ENCODE measurements around the gene TOPORS. TPM values are rescaled to one million over a fixed set of nuclear protein-coding genes. Genes with fewer than 3 reads are reported as not detected.
"Not testable (repeated sequence)": the region's sequence is repeated elsewhere in the genome, so short reads cannot be mapped to it uniquely, and the experiment has no call there.

The TOPORS gene
- total RNA-seq, 1 donor from 2014 or later = 59.1 TPM

DNA sequence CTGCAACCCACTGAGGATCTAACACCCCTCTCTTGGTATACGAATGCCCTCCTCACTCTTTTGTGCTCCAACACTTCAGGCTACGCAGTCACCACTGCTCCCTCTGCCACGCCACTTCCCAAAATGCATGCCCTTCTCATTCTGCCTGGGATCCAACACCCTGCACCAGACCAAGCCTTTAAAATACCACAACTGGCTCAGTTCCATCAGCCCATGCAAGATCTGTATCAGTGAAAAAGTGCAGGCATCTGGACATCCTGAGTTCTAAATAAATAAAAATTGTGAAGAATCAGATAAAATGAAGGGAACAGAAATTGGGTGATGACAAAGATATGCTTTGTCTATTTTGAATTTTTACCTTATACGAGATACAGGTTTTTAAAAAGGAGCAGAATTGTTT, 17.9 kb upstream of the TOPORS start:
- FAIRE-seq = no peak

GRCh38 chr9:32566770-32567169, 14.4 kb upstream of the TOPORS start:
- no peak for FAIRE-seq
- DNase-seq (ENCODE audit: low spot score in 2 of 2) = no peak

More for the DNA sequence above, 17.9 kb upstream of the TOPORS start:
- no peak for DNase-seq (ENCODE audit: low spot score in 2 of 2)

- FAIRE-seq (no peak), DNase-seq (ENCODE audit: low spot score in 2 of 2) (no peak)
Observed at GRCh38 chr9:32565967-32566366, 13.6 kb upstream of the TOPORS start.

DNA sequence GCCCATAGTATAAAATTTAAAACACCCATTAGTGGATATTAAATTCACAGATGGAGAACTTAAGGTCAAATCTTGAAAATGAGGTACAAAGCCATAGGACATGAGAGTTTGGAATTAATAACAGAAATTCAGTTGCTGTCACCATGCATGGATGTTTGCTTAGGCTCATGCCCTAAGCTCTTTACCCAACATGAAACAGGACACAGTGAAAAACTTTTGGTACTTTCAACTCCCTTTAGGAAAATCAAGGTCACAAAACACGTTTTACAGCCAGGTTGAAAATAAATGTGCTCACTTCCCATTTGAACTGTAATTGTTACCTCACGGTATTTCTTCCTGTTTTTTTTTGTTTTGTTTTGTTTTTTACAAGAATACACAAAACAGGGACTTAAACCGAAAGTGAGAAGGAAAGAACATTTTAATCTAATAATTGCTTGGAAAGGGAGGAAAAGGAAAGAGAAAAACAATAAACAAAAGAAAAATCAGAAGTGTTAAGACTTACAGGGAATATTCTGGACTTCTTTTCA, 6.1 kb upstream of the TOPORS start:
- no peak for DNase-seq (ENCODE audit: low spot score in 2 of 2)
- no peak for FAIRE-seq

- DNase-seq (ENCODE audit: low spot score in 2 of 2) (no peak), FAIRE-seq (no peak)
Observed at GRCh38 chr9:32554591-32554990, 2.2 kb upstream of the TOPORS start.

GRCh38 chr9:32554107-32554506, 1.7 kb upstream of the TOPORS start:
- DNase-seq (ENCODE audit: low spot score in 2 of 2) (no peak), FAIRE-seq (no peak)

GRCh38 chr9:32551276-32552051, 922 bp downstream of the TOPORS start:
- FAIRE-seq = no peak
- DNase-seq (ENCODE audit: low spot score in 2 of 2) = peak; percentile 18 to 39

- FAIRE-seq (no peak), DNase-seq (ENCODE audit: low spot score in 2 of 2) (peak; percentile 94 to 95)
Observed at GRCh38 chr9:32550562-32551275, 1.7 kb downstream of the TOPORS start.

DNA sequence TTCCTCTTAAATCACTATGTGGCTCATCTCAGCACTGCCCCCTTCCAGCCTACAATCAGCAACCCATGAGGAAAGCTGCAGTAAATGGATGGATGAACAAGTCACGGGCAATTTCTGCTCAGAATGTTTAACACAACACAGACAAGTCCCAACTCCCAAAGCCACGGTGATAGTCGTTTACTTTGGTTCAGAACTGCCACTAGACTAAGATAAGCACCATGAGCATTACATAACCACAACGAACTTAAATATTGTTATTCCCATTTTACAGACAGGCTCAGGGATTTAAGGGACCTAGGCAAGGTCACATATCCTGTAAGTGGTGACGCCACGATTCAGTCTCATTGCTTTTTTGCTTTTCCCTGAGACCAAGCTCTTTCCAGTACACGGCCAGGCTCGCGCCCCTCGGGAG, 2.2 kb downstream of the TOPORS start:
- DNase-seq (ENCODE audit: low spot score in 2 of 2) (peak; percentile 28 to 31), FAIRE-seq (no peak)

- not testable (repeated sequence) for FAIRE-seq; DNase-seq (ENCODE audit: low spot score in 2 of 2)
Observed at GRCh38 chr9:32548213-32548612, 4.2 kb downstream of the TOPORS start.

DNA sequence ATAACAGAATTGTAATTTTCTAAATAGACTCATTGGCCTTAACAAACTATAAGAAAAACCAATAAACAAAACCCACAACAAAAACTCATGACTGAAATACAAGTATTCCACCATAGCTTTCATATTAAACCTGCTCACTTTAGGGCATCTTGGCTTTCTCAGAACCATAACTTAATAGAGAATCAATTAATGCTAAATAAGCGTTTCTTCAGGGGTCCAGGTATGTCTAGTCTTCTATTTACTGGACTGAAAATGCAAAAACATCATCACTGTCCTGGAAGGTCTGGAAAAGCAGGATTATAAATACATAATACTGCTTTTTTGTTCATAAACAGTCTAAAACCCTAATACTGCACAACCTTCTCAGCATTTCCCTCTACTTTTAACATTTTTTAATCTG, 6.5 kb downstream of the TOPORS start:
- FAIRE-seq (no peak), DNase-seq (ENCODE audit: low spot score in 2 of 2) (no peak)

GRCh38 chr9:32543047-32543446, 9.3 kb downstream of the TOPORS start:
- FAIRE-seq (no peak), DNase-seq (ENCODE audit: low spot score in 2 of 2) (no peak)

GRCh38 chr9:32533816-32534215, 18.6 kb downstream of the TOPORS start:
- no peak for FAIRE-seq
- no peak for DNase-seq (ENCODE audit: low spot score in 2 of 2)

DNA sequence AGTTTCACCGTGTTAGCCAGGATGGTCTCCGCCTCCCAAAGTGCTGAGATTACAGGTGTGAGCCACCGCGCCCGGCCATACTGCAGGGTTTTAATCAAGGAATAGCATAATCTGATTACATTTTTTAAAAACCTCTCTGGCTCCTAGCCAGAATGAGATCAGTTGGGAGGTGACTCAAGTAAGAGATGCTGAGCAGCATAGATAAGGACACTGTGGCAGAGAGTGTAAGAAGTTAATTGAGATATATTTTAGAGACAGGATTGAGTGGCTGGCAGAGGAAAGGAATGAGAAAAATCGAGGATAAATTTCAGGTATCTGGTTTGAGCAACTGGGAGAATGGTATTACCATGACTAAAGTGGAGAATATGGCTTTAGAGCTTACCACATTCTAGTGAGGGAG, 19.1 kb downstream of the TOPORS start:
- DNase-seq (ENCODE audit: low spot score in 2 of 2) = no peak

GRCh38 chr9:32526707-32527048, 25.7 kb downstream of the TOPORS start:
- FAIRE-seq (no peak), DNase-seq (ENCODE audit: low spot score in 2 of 2) (no peak)

More for the DNA sequence above, 19.1 kb downstream of the TOPORS start:
- FAIRE-seq = no peak

DNA sequence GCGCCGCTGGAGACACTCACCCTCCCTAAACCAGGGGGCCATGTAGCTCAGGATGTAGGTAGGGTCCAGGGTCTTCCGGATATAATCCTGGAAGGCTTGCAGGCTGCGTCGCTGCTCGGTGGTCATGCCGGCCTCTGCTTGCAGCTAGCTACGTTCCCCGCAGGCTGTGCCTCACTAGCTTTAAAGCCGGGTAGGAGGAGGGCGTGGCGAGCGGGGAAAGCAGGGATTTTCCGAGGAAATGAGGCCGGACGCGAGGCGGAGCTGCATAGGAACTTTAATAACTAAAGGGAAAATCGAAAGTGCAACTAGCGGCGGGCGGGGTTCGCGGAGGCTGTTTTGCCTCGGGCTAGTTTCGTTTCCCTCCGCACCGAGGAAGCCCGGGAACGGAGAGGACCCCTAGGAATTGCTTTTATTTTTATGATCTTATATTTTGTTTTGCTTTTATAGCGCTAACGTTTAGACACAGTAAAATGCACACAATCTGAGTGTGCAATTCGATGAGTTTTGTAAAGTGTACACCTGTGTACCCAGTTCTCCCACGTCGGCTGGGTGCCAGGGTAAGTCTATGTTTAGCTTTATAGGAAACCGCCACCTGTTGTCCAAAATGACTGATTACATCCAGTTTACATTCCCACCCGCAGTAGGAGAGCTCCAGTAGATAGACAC, 26.2 kb downstream of the TOPORS start, which contains the start of gene RIGI:
Gene RIGI (minus strand): TSS at position 156 of the 666 bp plus-strand sequence. CDS start 30 bp downstream, at position 126.
- FAIRE-seq = peak; percentile 28

GRCh38 chr9:32525709-32526030, 26.7 kb downstream of the TOPORS start:
- DNase-seq (ENCODE audit: low spot score in 2 of 2) (no peak), FAIRE-seq (no peak)

More for the DNA sequence above, 26.2 kb downstream of the TOPORS start, which contains the start of gene RIGI:
- DNase-seq (ENCODE audit: low spot score in 2 of 2) = peak; percentile 9 to 51

DNA sequence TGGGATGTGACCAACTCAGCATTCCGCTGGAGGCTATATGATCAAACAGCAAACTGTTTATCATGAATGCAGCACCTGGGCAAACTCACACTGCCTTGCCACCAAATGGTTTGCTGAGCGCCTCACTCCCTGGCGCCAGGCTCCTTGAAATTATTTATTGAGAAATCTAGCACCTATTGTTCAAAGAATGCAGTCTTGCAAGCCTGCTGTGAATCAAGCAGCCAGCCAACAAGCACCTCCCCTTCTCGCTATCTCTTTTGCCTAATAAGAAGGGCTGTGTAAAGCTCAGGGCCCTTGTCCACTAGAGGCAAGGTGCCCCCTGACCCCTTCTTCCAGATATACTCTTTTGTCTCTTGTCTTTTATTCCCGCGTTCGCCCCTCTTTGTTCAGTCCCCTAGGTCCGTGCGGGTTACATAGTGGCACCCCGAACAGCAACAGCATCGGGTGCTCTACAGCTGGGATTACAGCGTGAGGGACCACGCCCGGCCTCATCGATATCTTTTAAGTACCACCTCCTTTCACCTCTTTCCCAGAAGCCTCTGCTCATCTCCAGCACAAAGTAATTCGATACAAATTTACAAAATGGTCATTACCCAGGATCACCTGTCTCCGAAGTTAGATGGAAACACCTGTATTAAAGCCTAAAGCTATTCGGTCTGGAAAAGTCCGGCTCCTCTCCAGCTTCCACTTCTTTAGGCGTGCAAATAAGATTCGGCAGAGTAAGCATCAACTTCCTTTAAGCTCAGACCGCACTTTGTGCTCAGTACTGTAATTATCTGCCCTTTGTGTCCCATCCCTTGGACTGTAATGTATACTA, 27.3 kb downstream of the TOPORS start:
- no peak for FAIRE-seq
- no peak for DNase-seq (ENCODE audit: low spot score in 2 of 2)

DNA sequence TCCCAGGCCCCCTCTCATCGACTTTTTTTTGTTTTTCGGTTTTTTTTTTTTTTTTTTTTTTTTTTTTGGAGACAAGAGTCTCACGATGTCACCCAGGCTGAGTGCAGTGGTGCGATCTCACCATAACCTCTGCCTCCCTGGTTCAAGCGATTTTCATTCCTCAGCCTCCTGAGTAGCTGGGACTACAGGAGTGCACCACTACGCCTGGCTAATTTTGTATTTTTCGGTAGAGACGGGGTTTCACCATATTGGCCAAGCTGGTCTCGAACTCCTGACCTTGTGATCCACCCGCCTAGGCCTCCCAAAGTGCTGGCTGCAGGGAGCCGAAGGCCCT, 27.9 kb downstream of the TOPORS start:
- FAIRE-seq = not testable (repeated sequence)

GRCh38 chr9:32523910-32524309, 28.5 kb downstream of the TOPORS start:
- no peak for FAIRE-seq
- no peak for DNase-seq (ENCODE audit: low spot score in 2 of 2)

More for the DNA sequence above, 27.9 kb downstream of the TOPORS start:
- DNase-seq (ENCODE audit: low spot score in 2 of 2) = not testable (repeated sequence)

Data from frontal cortex (tissue), 4 donors.